Mucosa of rectum (tissue), 2 donors: ENCODE data around the gene PCDH15.
"Not testable (repeated sequence)": the region's sequence is repeated elsewhere in the genome, so short reads cannot be mapped to it uniquely, and the experiment has no call there.

ENCODE experiments used
- H3K27ac ChIP-seq, 2 donors: one replicate each; pipeline ENCODE4 v1.7.0; 2013; ENCODE audit warnings: inconsistent platforms in 2 of 2, low read depth in 2 of 2, low read length in 2 of 2
- H3K27me3 ChIP-seq, 2 donors: one replicate each; pipeline ENCODE4 v1.7.0; 2013; ENCODE audit warnings: low read length in 2 of 2; ENCODE audit not compliant: control insufficient read depth in 2 of 2, insufficient read depth in 2 of 2
- H3K36me3 ChIP-seq, 2 donors: one replicate each; pipeline ENCODE4 v1.7.0; 2013; ENCODE audit warnings: low read length in 2 of 2; ENCODE audit not compliant: control insufficient read depth in 2 of 2, insufficient read depth in 2 of 2
- H3K4me1 ChIP-seq, 2 donors: one replicate each; pipeline ENCODE4 v1.7.0; 2013; ENCODE audit warnings: low read length in 2 of 2, mild to moderate bottlenecking in 1 of 2; ENCODE audit not compliant: control insufficient read depth in 2 of 2, insufficient read depth in 2 of 2
- H3K4me3 ChIP-seq, 2 donors: one replicate each; pipeline ENCODE4 v1.7.0; 2013; ENCODE audit warnings: low read length in 2 of 2
- H3K9ac ChIP-seq, 2 donors: one replicate each; pipeline ENCODE4 v1.7.0; 2013; ENCODE audit warnings: low read length in 2 of 2, low read depth in 1 of 2, mild to moderate bottlenecking in 1 of 2
- H3K9me3 ChIP-seq, 2 donors: one replicate each; pipeline ENCODE4 v1.7.0; 2013; ENCODE audit warnings: low read length in 2 of 2; ENCODE audit not compliant: control insufficient read depth in 2 of 2
- donor health status: healthy.
- donor health status: Normal muscosa, but diverticular disease.

Gene PCDH15

DNA sequence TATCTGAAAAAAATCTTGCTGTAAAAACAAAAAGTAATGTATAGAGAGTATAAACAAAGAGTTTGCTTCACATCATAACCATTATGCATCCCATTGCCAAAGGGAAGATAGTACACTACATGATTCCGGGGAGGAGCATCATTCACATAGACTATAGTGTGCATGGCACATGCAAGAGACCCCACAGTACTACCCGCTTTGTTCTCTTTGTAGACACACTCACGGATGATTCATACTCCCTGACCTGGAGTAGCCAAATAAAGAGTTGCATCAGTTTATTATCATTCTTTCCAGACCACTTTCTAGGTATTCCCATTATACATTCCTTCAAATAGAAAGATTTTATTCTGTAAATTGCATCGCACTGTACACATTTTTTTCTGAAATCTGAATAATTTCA is 356.9 kb downstream of the PCDH15 start:
- Histone ChIP-seq H3K4me1 (no peaks in the 10 kb centered on the region), H3K9me3 (no peaks in the 10 kb centered on the region), H3K27me3 (no peaks in the 10 kb centered on the region), H3K4me3 (no peak overlapping the region), H3K9ac (no peak overlapping the region), H3K36me3 (no peaks in the 10 kb centered on the region), H3K27ac (no peak overlapping the region)

DNA sequence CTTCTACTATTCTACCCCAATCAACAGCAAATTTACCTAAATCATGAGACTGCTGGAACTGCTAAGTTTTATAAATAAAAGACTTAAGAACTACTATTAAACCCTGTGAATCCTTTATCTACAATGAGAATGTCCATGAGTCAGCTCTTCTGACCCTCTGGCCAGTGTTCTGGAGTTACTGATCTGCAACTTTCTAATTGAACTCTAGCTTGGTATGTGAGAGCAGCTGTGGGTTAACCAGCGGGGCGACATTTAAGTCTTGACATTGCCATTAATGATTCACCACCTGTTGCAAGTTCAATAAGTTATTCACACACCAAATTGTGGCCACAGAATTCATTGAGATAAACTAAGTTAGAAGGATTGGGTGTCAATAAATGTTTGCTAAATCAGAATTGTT is 359.8 kb downstream of the PCDH15 start:
- no peak overlapping the region for H3K27ac ChIP-seq
- no peak overlapping the region for H3K4me3 ChIP-seq
- no peaks in the 10 kb centered on the region for H3K36me3 ChIP-seq

DNA sequence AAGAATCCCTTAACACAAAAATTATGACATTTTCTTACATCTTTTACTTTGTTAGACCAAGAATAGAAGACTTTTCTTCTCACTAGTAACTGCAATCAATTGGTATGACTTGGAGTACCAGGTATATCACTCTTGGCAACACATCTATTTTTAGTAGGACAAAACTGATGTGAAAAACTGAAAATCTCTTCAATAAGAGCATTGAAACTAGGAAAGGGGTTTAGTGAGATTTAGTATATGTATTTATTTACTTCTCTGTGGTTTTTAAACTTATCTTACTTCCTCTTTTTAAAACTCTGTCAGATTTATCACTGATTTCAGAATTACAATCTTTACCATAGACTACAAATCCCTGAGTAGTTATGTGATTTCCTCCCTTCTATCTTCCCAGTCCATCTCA is 366.2 kb downstream of the PCDH15 start:
- Histone ChIP-seq H3K36me3 (no peaks in the 10 kb centered on the region), H3K27me3 (no peaks in the 10 kb centered on the region), H3K9ac (no peak overlapping the region), H3K4me3 (no peak overlapping the region), H3K27ac (no peak overlapping the region), H3K4me1 (no peaks in the 10 kb centered on the region), H3K9me3 (no peaks in the 10 kb centered on the region)

More for the DNA sequence above, 359.8 kb downstream of the PCDH15 start:
- Histone ChIP-seq H3K4me1 (no peaks in the 10 kb centered on the region), H3K9ac (no peak overlapping the region), H3K9me3 (no peaks in the 10 kb centered on the region), H3K27me3 (no peaks in the 10 kb centered on the region)

DNA sequence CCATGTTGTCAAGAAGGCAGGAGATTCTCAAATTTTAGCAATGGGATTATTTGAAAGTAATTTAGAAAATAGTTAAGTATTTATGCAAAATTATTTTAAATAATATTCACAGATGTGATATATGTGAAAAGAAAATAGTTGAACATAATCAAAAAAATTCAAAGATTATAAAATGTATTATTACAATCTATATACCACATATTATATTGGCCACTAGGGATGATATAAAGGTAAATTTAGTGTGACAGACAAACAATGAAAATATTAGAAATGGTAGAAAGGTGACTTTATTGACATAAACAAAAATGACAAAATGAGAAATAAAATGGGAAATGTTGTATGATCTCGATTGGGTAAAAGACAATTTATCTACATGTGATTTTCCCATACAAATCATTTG is 385.5 kb downstream of the PCDH15 start:
- no peak overlapping the region for H3K9ac ChIP-seq

DNA sequence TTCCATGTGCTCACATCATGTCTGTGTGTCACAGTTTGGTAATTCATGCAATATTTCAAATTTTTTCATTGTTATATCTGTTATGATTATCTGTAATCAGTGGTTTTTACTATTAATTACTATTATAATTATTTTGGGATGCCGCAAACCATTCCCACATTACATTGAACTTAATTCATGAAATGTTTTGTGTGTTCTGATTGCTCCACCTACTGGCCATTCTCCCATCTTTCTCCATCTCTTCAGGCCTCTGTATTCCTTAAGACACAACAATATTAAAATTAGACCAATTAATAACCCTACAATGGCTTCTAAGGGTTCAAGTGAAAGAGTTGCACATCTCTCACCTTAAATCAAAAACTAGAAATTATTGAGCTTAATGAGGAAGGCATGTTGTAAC is 398.5 kb downstream of the PCDH15 start:
- no peak overlapping the region for H3K27ac ChIP-seq
- H3K9ac ChIP-seq, result no peak overlapping the region
- H3K4me1 ChIP-seq, result no peaks in the 10 kb centered on the region
- no peaks in the 10 kb centered on the region for H3K36me3 ChIP-seq
- no peaks in the 10 kb centered on the region for H3K9me3 ChIP-seq
- no peaks in the 10 kb centered on the region for H3K27me3 ChIP-seq
- H3K4me3 ChIP-seq, result no peak overlapping the region

More for the DNA sequence above, 385.5 kb downstream of the PCDH15 start:
- H3K4me3 ChIP-seq, result no peak overlapping the region
- no peaks in the 10 kb centered on the region for H3K9me3 ChIP-seq
- H3K27me3 ChIP-seq, result no peaks in the 10 kb centered on the region
- H3K27ac ChIP-seq, result no peak overlapping the region
- no peaks in the 10 kb centered on the region for H3K4me1 ChIP-seq
- no peaks in the 10 kb centered on the region for H3K36me3 ChIP-seq

DNA sequence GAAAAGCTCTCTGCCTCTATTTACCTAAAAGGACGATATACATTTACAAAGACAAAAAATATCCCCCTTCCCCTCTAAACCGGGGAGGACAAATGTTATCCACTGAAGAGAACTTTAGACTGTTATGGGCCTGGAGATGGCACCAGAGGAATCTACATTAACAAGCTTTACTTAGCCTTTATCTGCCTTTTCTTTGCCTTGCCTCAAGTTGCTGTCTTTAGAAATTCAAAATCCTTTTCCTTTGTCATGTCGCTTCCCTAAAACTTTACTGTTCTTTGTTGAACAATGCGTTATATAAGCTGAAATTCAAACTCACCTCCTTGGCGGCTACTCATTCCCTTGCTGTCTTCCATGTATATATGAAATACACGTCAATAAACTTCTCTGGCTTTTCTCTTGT is 405.0 kb downstream of the PCDH15 start:
- H3K27ac ChIP-seq, result no peak overlapping the region
- H3K9me3 ChIP-seq, result no peaks in the 10 kb centered on the region
- H3K9ac ChIP-seq, result no peak overlapping the region
- H3K27me3 ChIP-seq, result no peaks in the 10 kb centered on the region
- no peaks in the 10 kb centered on the region for H3K4me1 ChIP-seq
- H3K4me3 ChIP-seq, result no peak overlapping the region
- no peaks in the 10 kb centered on the region for H3K36me3 ChIP-seq

DNA sequence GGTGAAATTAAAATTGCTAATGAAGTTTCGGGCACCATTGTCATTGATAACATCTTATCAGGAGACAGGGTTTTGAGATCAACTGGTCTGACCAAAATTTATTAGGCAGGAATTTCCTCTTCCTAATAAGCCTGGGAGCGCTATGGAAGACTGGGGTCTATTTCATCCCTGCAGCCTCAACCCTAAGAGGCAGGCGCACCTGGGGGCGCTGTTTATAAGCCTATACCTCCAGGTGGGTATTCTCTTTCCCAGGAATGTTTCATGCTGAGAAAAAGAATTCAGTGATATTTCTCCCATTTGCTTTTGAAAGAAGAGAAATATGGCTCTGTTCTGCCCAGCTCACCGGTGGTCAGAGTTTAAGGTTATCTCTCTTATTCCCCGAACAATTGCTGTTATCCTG is 406.4 kb downstream of the PCDH15 start:
- not testable (repeated sequence) for H3K27ac ChIP-seq, H3K27me3 ChIP-seq, H3K4me1 ChIP-seq, H3K36me3 ChIP-seq, H3K9ac ChIP-seq, H3K9me3 ChIP-seq, H3K4me3 ChIP-seq

DNA sequence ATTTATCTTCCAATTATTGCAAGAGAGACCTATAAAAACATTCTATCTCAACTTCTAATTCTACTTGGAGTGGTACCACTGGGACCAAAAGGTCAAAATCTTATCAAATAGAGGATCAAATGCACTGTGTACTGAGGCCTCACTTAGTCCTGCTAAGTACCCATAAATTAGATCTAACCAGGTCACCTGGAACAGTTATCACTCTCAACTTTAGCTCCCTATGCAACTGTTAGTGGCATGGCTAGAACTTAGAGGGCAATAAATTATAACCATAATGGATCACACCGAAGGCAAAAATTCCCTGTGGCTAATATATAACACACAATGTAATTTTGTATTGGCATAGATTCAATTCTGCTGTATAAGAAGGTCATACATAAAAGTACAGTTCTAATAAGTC is 428.9 kb downstream of the PCDH15 start:
- Histone ChIP-seq H3K9ac (no peak overlapping the region), H3K9me3 (no peaks in the 10 kb centered on the region), H3K27me3 (no peaks in the 10 kb centered on the region), H3K4me3 (no peak overlapping the region), H3K4me1 (no peaks in the 10 kb centered on the region), H3K27ac (no peak overlapping the region), H3K36me3 (no peaks in the 10 kb centered on the region)

DNA sequence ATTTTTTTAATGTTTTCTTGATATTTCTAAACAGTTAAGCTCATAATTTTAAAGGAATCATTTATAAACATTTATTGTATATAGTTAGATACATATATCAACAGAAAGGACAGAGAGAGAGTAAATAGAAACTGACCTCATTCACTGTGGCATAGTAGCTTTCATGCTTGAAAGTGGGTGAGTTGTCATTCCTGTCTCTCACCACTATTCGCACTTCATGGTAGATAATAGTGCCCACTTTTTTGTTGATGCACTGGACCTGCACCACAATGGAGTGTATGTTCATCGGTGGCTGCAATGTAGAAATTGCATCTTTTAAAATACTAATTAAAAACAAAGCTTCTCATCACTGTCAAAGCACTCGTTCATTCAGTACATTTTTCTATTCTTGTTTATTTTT is 432.0 kb downstream of the PCDH15 start:
- Histone ChIP-seq H3K27ac (no peak overlapping the region), H3K9ac (no peak overlapping the region), H3K27me3 (no peaks in the 10 kb centered on the region), H3K4me1 (no peaks in the 10 kb centered on the region), H3K9me3 (no peaks in the 10 kb centered on the region), H3K36me3 (no peaks in the 10 kb centered on the region), H3K4me3 (no peak overlapping the region)

DNA sequence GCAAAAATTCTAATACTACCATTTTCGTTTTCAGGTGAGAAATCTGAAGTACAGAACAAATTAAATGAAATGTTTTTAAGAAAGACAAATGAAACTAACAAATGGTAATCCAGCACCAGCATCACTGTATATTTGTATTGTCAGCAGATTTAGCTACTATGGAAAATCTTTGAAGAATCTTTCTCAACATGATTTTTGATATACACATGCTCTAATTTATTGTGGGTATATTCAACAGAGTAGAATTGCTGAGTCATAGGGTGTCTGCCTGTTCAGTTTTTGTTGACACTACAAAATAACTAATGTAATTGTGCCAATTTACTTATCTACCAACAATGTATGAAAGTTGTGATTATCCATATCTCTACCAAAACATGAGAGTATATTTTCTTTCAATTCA is 437.6 kb downstream of the PCDH15 start:
- Histone ChIP-seq H3K4me3 (no peak overlapping the region), H3K27me3 (no peaks in the 10 kb centered on the region), H3K36me3 (no peaks in the 10 kb centered on the region), H3K9me3 (no peaks in the 10 kb centered on the region), H3K9ac (no peak overlapping the region), H3K4me1 (no peaks in the 10 kb centered on the region), H3K27ac (no peak overlapping the region)

DNA sequence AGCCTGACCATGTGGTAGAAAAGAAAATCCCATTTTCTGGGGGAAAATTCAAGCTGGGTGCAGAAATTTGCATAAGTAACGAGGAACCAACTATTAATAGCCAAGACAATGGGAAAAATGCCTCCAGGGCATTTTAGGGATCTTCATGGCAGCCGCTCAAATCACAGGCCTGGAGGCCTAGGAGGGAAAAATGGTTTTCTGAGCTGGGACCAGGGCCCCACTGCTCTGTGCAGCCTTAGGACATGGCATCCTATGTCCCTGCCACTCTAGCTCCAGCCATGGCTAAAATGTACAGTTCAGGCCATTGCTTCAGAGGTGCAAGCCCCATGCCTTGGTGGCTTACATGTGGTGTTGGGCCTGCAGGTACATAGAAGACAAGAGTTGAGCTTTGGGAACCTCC is 459.0 kb downstream of the PCDH15 start:
- Histone ChIP-seq H3K4me3 (no peak overlapping the region), H3K27me3 (no peaks in the 10 kb centered on the region)

More for the DNA sequence above, 459.0 kb downstream of the PCDH15 start:
- Histone ChIP-seq H3K9ac (no peak overlapping the region), H3K9me3 (no peaks in the 10 kb centered on the region), H3K27ac (no peak overlapping the region), H3K36me3 (no peaks in the 10 kb centered on the region), H3K4me1 (no peaks in the 10 kb centered on the region)
